Right cardiac atrium (tissue), 5 donors: Measurements from ENCODE around the gene RPL37A. TPM values are rescaled to one million over a fixed set of nuclear protein-coding genes. Genes with fewer than 3 reads are reported as not detected.
"Not testable (repeated sequence)": the region's sequence is repeated elsewhere in the genome, so short reads cannot be mapped to it uniquely, and the experiment has no call there.

Source experiments
- ATAC-seq, 2 donors: fragments of 200-7000 bp; cut with Tn5 transposase; one replicate each; pipeline versions ENCODE4 v1.8.0 to v1.9.1; 2020; ENCODE audit warnings: moderate library complexity in 2 of 2, mild to moderate bottlenecking in 1 of 2
- DNase-seq, 3 donors: peaks; one replicate each; pipeline ENCODE4 v3.0.0-alpha.2; 2020
- H3K27ac ChIP-seq: one replicate; pipeline ENCODE4 v1.5.1; 2013; ENCODE audit warnings: mild to moderate bottlenecking, low read length, control low read depth, moderate library complexity
- H3K27me3 ChIP-seq: one replicate; pipeline ENCODE4 v1.6.1; 2013; ENCODE audit not compliant: control insufficient read depth, insufficient read depth
- H3K4me1 ChIP-seq: one replicate; pipeline ENCODE4 v1.6.1; 2013; ENCODE audit warnings: low read length; ENCODE audit not compliant: control insufficient read depth, insufficient read depth
- H3K4me3 ChIP-seq: one replicate; pipeline ENCODE4 v1.5.1; 2013; ENCODE audit warnings: low read length, control low read depth
- H3K9me3 ChIP-seq: one replicate; pipeline ENCODE4 v1.6.1; 2013; ENCODE audit warnings: low read length; ENCODE audit not compliant: control insufficient read depth
- WGBS: extraction: QIAGEN DNeasy Blood & Tissue Kit; methylation state at CpG from one replicate; pipeline ENCODE4 v1.1.7; 2013; 5-methylcytosine and 5-hydroxymethylcytosine counted together
- intact Hi-C, 4 donors: fragments of 100-400 bp; cut with DNase I; formaldehyde crosslinking; loops; one replicate each; pipeline versions ENCODE4 v1.11.0 to v1.14.0; 2022 to 2023
- polyA plus RNA-seq: library from polyadenylated mRNA; stranded (reverse); fragments of 200-250 nt; gene quantifications from one replicate; pipeline ENCODE4 v1.2.3, GENCODE V29; 2013
- total RNA-seq, 4 donors: library from RNA; stranded (reverse); fragmentation: NEBNext Ultra II Directional; extraction: Animal tissue kit (Norgen Biotek cat#: 25700); gene quantifications; one replicate each; pipeline ENCODE4 v1.2.1, GENCODE V29; 2021
- donor health status: healthy with polysubstance abuse.
- donor health status: DM: no; HTN: yes; CAD: no.
- donor health status: DM: no; HTN: no; CAD: no.
- donor health status: DM: no; HTN: yes; CAD: no; lungs with severe emphysema.
- donor health status: DM: yes; HTN: yes; CAD: no.

The RPL37A gene
- total and polyA plus RNA-seq, 5 donors: 1,836 to 3,516 (median 1,923) TPM

GRCh38 chr2:216518566-216519119 lies 20.0 kb downstream of the RPL37A start:
- intact Hi-C loops: loop anchor here (1.0 to 10.0 kb wide), 4 partner anchors 146 to 1236 kb away; no protein-coding TSS in a partner anchor
- H3K4me3 ChIP-seq, ATAC-seq, DNase-seq, H3K9me3 ChIP-seq, H3K27me3 ChIP-seq, H3K4me1 ChIP-seq, H3K27ac ChIP-seq: not testable (repeated sequence)
- WGBS: 89% methylated on average over 9 of the region's 9 CpGs

DNA sequence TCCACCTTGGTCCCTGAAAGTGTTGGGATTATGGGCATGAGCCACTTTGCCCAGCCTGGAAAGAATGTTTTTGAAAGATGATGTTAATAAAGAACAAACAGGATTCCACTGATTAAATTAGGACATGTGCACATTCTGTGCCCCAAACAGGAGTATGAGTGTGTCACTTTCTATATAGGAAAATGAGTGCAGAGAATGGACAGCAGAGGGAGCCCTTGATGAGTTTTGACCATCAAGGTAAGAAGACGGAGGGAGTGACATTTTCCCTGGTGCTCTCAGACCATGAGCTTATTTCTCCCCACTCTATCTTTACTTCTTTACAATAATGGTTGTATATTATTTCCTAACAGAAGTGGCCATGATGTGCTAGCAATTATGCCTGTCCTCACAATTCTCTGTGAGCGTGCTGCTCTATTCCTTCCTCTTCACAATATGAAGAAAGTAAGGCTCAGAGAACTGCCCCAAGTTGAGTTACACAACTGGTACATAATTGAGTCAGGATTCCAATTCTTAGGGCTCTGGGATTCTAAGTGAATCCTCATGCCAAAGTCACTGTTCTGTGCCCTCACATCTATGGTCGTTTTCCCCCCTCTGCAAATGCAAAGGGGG lies 20.6 kb downstream of the RPL37A start:
- Histone ChIP-seq H3K9me3 (no peaks in the 10 kb centered on the region), H3K27me3 (no peaks in the 10 kb centered on the region), H3K27ac (no peak overlapping the region), H3K4me1 (no peaks in the 10 kb centered on the region), H3K4me3 (no peak overlapping the region)
- intact Hi-C loops: loop anchor here (1.0 to 10.0 kb wide), 4 partner anchors 146 to 1236 kb away; no protein-coding TSS in a partner anchor
- WGBS: 60% methylated on average over 3 of the region's 3 CpGs
- ATAC-seq: peak; percentile 70 to 74
- peak in 1 of 3 donors; percentile 31 for DNase-seq

DNA sequence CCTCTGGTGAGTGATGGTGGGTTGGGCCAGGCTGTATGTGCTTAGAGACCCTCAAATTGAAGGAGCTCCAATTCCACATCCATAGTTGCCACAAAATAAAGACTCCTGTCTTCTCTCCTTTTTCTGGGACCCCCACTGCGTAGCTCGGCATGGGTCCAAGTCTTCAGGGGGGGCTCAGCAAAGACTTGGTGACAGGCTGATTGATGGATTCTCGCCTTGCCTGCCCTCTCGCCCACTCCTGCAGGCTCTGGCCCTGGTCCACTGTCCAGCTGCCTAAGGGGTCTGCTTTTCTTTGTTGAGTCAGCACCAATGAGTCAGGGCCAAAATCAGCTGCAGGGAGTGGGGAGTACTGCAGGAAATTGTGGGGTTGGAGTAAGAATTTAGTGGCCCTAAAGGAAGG lies 21.5 kb downstream of the RPL37A start:
- WGBS: 78% methylated on average over 4 of the region's 4 CpGs
- ATAC-seq (peak in 1 of 2 donors; percentile 9), DNase-seq (no peak)
- intact Hi-C loops: no loop called here
- H3K4me3 ChIP-seq: no peak overlapping the region
- H3K27me3 ChIP-seq: no peaks in the 10 kb centered on the region
- no peaks in the 10 kb centered on the region for H3K4me1 ChIP-seq
- no peak overlapping the region for H3K27ac ChIP-seq
- H3K9me3 ChIP-seq: no peaks in the 10 kb centered on the region

DNA sequence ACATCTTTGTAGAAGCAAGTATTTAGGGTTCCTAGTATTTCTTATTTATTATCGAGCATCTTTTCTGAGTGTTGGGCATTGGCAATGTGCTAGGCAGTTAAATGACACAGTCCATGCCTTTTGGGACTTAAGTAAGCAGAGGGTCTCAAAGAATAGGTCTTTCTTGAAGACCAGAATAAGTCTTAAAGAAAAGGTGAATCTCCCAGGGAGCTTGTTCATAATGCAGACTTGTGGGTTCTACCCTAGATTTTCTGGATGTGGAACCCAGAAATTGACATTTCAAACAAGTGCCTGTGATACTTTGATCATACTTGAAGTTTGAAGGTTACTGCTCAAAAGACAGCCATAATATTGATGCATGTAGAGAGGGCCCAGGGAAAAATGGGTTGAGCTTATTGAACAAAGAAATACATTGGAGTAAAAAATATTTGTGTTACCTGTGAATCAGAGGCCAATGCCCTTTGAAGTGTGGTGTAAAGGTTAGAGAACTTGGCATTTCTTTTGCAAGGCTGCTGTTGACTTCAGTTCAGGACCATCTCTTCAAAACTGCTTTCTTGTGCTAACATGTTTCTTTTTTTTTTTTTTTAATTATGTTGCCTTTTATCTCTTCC lies 24.4 kb downstream of the RPL37A start:
- WGBS: 96% methylated on average over 1 of the region's 1 CpG
- H3K27ac ChIP-seq: no peak overlapping the region
- H3K4me3 ChIP-seq: no peak overlapping the region
- ATAC-seq: no peak
- no peak for DNase-seq
- no peaks in the 10 kb centered on the region for H3K27me3 ChIP-seq
- intact Hi-C loops: no loop called here
- H3K4me1 ChIP-seq: no peaks in the 10 kb centered on the region
- H3K9me3 ChIP-seq: no peaks in the 10 kb centered on the region

DNA sequence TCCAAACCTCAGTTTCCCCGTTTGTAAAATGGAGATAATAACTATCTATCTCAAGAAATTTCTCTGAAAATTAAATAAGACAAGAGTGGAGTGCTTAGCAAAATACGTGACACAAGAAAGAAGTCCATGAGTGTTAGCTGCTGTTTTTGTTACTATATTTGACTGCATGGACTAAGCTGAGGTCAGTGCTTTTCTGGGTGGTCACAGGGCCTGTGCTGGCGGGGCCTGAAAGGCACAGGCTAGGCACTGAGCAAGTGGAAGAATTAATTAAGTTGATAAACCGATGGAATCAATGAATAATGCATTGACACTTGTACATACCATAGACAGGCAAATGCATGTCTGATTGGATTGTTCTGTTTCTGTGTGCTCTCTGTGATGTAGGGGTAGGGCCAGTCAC lies 27.3 kb downstream of the RPL37A start:
- intact Hi-C loops: no loop called here
- Histone ChIP-seq H3K27me3 (no peaks in the 10 kb centered on the region), H3K4me3 (no peak overlapping the region), H3K4me1 (no peaks in the 10 kb centered on the region), H3K9me3 (no peaks in the 10 kb centered on the region), H3K27ac (no peak overlapping the region)
- ATAC-seq: no peak
- WGBS: 64% methylated on average over 4 of the region's 4 CpGs
- DNase-seq: no peak

DNA sequence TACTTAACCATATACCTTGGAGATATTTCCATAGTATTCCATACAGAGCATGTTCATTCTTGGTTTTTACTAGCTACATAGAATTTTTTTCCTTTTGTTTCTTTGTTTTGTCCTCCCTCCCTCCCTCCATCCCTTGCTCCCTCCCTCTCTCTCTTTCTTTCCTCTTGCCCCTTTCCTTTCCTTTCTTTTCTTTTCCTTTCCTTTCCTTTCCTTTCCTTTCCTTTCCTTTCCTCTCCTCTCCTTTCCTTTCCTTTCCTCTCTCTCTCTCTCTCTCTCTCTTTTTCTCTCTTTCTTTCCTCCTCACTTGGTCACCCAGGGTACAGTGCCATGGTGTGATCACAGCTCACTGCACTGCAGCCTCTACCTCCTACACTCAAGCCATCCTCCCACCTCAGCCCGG lies 28.3 kb downstream of the RPL37A start:
- Histone ChIP-seq H3K4me3 (no peak overlapping the region), H3K27ac (no peak overlapping the region), H3K27me3 (no peaks in the 10 kb centered on the region), H3K4me1 (no peaks in the 10 kb centered on the region), H3K9me3 (no peaks in the 10 kb centered on the region)
- intact Hi-C loops: no loop called here
- DNase-seq: no peak
- no peak for ATAC-seq
- WGBS: 100% methylated on average over 1 of the region's 1 CpG

DNA sequence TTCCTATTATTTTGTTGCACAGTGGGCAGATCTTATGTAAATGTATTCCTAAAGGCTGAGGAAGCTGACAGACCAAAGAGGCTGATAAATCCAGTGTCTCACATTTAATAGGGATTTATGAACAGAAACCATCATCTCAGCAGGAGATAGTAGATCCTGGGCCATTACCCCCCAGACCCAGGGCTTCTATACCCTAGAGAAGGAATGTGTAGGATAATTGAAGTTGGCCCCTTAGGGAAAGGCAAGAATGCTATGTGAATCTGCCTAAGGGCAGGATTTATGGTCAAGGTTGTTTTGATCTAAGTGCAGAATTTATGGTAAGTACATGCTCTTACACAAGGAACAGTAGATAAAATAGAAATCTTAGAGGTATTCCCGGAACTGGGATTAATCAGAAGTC lies 29.0 kb downstream of the RPL37A start:
- no peaks in the 10 kb centered on the region for H3K4me1 ChIP-seq
- intact Hi-C loops: no loop called here
- 91% methylated on average over 1 of the region's 1 CpG for WGBS
- DNase-seq: no peak
- no peak for ATAC-seq
- H3K4me3 ChIP-seq: no peak overlapping the region
- H3K27me3 ChIP-seq: no peaks in the 10 kb centered on the region
- H3K9me3 ChIP-seq: no peaks in the 10 kb centered on the region
- no peak overlapping the region for H3K27ac ChIP-seq

DNA sequence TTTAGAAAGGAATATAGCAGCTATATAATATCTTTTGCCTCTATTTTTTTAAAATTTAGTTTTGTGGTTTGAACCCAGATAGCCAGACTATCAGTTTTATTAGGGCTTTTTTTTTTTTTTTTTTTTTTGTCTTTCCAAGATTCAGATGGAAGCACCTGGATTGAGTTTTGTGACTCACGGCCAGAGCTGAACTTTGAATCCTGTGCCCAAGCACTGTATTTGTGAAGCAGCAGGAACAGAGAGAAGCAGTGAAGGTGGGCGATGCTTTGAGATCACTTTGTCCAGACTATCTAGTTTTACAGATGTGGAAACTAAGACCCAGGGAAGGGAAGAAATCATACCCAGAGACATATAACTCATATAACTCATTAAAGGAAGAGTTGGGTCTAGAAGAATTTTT lies 33.9 kb downstream of the RPL37A start:
- 68% methylated on average over 2 of the region's 2 CpGs for WGBS

DNA sequence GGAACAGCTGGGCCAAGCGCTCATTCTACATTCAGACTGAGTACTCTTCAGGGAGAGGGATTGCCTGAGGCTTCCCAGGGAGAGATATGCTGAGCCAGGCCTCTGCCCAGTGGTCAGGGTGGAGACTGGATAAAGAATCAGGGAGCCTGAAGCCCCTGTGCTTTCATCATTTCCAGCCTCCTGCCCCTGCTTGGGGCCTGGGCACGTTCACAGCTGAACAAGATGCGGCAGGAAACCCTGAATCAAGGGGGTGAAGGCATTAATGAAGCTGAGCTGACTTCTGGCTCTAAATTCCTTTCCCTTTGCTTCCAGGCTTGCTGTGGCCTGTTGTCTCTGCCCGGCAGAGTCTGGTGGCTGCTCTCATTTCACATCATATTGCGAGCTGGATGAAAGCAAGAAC lies 35.0 kb downstream of the RPL37A start:
- H3K27me3 ChIP-seq: no peaks in the 10 kb centered on the region
- no peak for ATAC-seq
- no peak for DNase-seq
- peak overlapping the region; percentile 82 for H3K27ac ChIP-seq
- no peaks in the 10 kb centered on the region for H3K9me3 ChIP-seq
- H3K4me1 ChIP-seq: peaks cover 23% of the 10 kb centered on the region
- no peak overlapping the region for H3K4me3 ChIP-seq
- WGBS: 79% methylated on average over 5 of the region's 5 CpGs
- intact Hi-C loops: no loop called here

More for the DNA sequence above, 33.9 kb downstream of the RPL37A start:
- Histone ChIP-seq H3K27me3 (no peaks in the 10 kb centered on the region), H3K27ac (peak overlapping the region; percentile 61), H3K4me1 (peaks cover 22% of the 10 kb centered on the region), H3K4me3 (no peak overlapping the region), H3K9me3 (no peaks in the 10 kb centered on the region)
- ATAC-seq (no peak), DNase-seq (no peak)
- intact Hi-C loops: no loop called here

DNA sequence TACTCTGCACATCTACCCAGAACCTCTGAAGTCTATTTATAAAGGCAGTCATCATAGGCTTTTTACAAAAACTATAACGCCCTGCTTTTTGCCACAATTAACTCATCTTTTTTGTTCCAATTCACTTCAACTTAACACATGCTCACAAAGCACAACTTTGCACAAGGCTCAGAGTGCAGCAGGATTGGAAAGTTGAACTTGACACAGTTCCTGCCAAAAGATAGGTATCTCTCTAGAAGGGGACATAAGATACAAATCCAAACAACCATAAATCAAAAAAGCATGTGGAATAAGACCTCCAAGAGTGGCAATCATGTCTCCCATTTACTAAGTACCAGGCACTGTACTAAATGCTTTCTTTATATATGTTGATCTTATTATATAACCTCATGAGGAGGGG lies 36.2 kb downstream of the RPL37A start:
- ATAC-seq (no peak), DNase-seq (no peak)
- H3K4me3 ChIP-seq: no peak overlapping the region
- H3K27ac ChIP-seq: peak overlapping the region; percentile 99
- no peaks in the 10 kb centered on the region for H3K27me3 ChIP-seq
- peaks cover 23% of the 10 kb centered on the region for H3K4me1 ChIP-seq
- H3K9me3 ChIP-seq: no peaks in the 10 kb centered on the region
- intact Hi-C loops: no loop called here
- 38% methylated on average over 1 of the region's 1 CpG for WGBS

GRCh38 chr2:216535454-216535995 lies 36.9 kb downstream of the RPL37A start:
- DNase-seq (peak; percentile 67 to 86 (median 78)), ATAC-seq (peak; percentile 87 to 88)
- H3K9me3 ChIP-seq: no peaks in the 10 kb centered on the region
- peak overlapping the region; percentile 99 for H3K27ac ChIP-seq
- H3K27me3 ChIP-seq: no peaks in the 10 kb centered on the region
- peaks cover 25% of the 10 kb centered on the region for H3K4me1 ChIP-seq
- 4% methylated on average over 10 of the region's 10 CpGs for WGBS
- H3K4me3 ChIP-seq: no peak overlapping the region
- intact Hi-C loops: no loop called here
